ENCODE results near the gene NEUROG3. TPM values are rescaled to one million over a fixed set of nuclear protein-coding genes. Genes with fewer than 3 reads are reported as not detected.
"Not testable (repeated sequence)": the region's sequence is repeated elsewhere in the genome, so short reads cannot be mapped to it uniquely, and the experiment has no call there.

The NEUROG3 gene
- total RNA-seq, 3 donors from 2014 or later (not counting 1 experiment from before 2014, with no cell fraction given) = not detected

- WGBS (ENCODE audit: insufficient coverage) = 47% methylated on average over 2 of the region's 2 CpGs
- intact Hi-C loops (cut with micrococcal nuclease) = no loop called here
- no peaks in the 10 kb centered on the region for H3K36me3 ChIP-seq (ENCODE audit: control insufficient read depth, insufficient read depth, low read length)
- no peaks in the 10 kb centered on the region for H3K27me3 ChIP-seq (ENCODE audit: control insufficient read depth, insufficient read depth, low read length)
- H3K4me3 Mint-ChIP-seq = no peak overlapping the region
- H3K27me3 Mint-ChIP-seq (ENCODE audit: low read depth in 2 of 2) = peaks cover 8 to 27% of the 10 kb centered on the region in 2 donors
- H3K27ac ChIP-seq (ENCODE audit: low read length) = no peak overlapping the region
- H3K4me3 ChIP-seq (ENCODE audit: low read length) = no peak overlapping the region
- no peak for TF ChIP-seq CTCF (IDR thresholded peaks at IDR 0.05)
- H3K27ac Mint-ChIP-seq = no peak overlapping the region
- H3K9me3 Mint-ChIP-seq = peaks cover 0 to 6% of the 10 kb centered on the region in 2 donors
- no peaks in the 10 kb centered on the region for H3K4me1 ChIP-seq (ENCODE audit: control insufficient read depth, insufficient read depth, low read length)
- H3K36me3 Mint-ChIP-seq = no peaks in the 10 kb centered on the region
- no peaks in the 10 kb centered on the region for H3K4me1 Mint-ChIP-seq
- DNase-seq (no peak), ATAC-seq (no peak)
- H3K9me3 ChIP-seq (ENCODE audit: control insufficient read depth, insufficient read depth, low read length) = peaks cover 6% of the 10 kb centered on the region
These were observed 31.8 kb downstream of the NEUROG3 start for GRCh38 chr10:69541463-69541862.

- Histone ChIP-seq H3K4me3 (ENCODE audit: low read length) (no peak overlapping the region), H3K4me1 (ENCODE audit: control insufficient read depth, insufficient read depth, low read length) (no peaks in the 10 kb centered on the region), H3K27me3 (ENCODE audit: control insufficient read depth, insufficient read depth, low read length) (no peaks in the 10 kb centered on the region), H3K9me3 (ENCODE audit: control insufficient read depth, insufficient read depth, low read length) (peaks cover 6% of the 10 kb centered on the region), H3K36me3 (ENCODE audit: control insufficient read depth, insufficient read depth, low read length) (no peaks in the 10 kb centered on the region), H3K27ac (ENCODE audit: low read length) (no peak overlapping the region)
- DNase-seq (no peak), ATAC-seq (no peak)
- TF ChIP-seq CTCF (IDR thresholded peaks at IDR 0.05) = no peak
- H3K27me3 Mint-ChIP-seq (ENCODE audit: low read depth in 2 of 2) = peaks cover 18 to 26% of the 10 kb centered on the region in 2 donors
- WGBS (ENCODE audit: insufficient coverage) = 77% methylated on average over 3 of the region's 3 CpGs
- no peak overlapping the region for H3K4me3 Mint-ChIP-seq
- no peaks in the 10 kb centered on the region for H3K36me3 Mint-ChIP-seq
- intact Hi-C loops (cut with micrococcal nuclease) = no loop called here
- H3K4me1 Mint-ChIP-seq = no peaks in the 10 kb centered on the region
- peaks cover 0 to 6% of the 10 kb centered on the region in 2 donors for H3K9me3 Mint-ChIP-seq
- no peak overlapping the region for H3K27ac Mint-ChIP-seq
These were observed 34.8 kb downstream of the NEUROG3 start for GRCh38 chr10:69538461-69538860.

- DNase-seq = no peak
- H3K4me1 ChIP-seq (ENCODE audit: control insufficient read depth, insufficient read depth, low read length) = no peaks in the 10 kb centered on the region
- intact Hi-C loops (cut with micrococcal nuclease) = no loop called here
- ATAC-seq = no peak
- 94% methylated on average over 6 of the region's 6 CpGs for WGBS (ENCODE audit: insufficient coverage)
- no peaks in the 10 kb centered on the region for H3K36me3 ChIP-seq (ENCODE audit: control insufficient read depth, insufficient read depth, low read length)
- H3K27ac ChIP-seq (ENCODE audit: low read length) = no peak overlapping the region
- H3K4me3 ChIP-seq (ENCODE audit: low read length) = no peak overlapping the region
- H3K27ac Mint-ChIP-seq = no peak overlapping the region
- no peak for TF ChIP-seq CTCF (IDR thresholded peaks at IDR 0.05)
- H3K27me3 ChIP-seq (ENCODE audit: control insufficient read depth, insufficient read depth, low read length) = no peaks in the 10 kb centered on the region
- H3K36me3 Mint-ChIP-seq = no peaks in the 10 kb centered on the region
- H3K27me3 Mint-ChIP-seq (ENCODE audit: low read depth in 2 of 2) = peaks cover 26 to 29% of the 10 kb centered on the region in 2 donors
- no peaks in the 10 kb centered on the region for H3K4me1 Mint-ChIP-seq
- H3K4me3 Mint-ChIP-seq = no peak overlapping the region
- H3K9me3 ChIP-seq (ENCODE audit: control insufficient read depth, insufficient read depth, low read length) = peaks cover 6% of the 10 kb centered on the region
- peaks cover 0 to 6% of the 10 kb centered on the region in 2 donors for H3K9me3 Mint-ChIP-seq
These were observed 35.8 kb downstream of the NEUROG3 start for GRCh38 chr10:69537449-69537848.

GRCh38 chr10:69536521-69536920, 36.7 kb downstream of the NEUROG3 start:
- not testable (repeated sequence) for H3K36me3 Mint-ChIP-seq
- WGBS (ENCODE audit: insufficient coverage) = 92% methylated on average over 11 of the region's 11 CpGs

More at GRCh38 chr10:69536521-69536920, 36.7 kb downstream of the NEUROG3 start:
- H3K27me3 Mint-ChIP-seq (ENCODE audit: low read depth in 2 of 2) = peaks cover 29 to 35% of the 10 kb centered on the region in 2 donors
- H3K27ac ChIP-seq (ENCODE audit: low read length); H3K36me3 ChIP-seq (ENCODE audit: control insufficient read depth, insufficient read depth, low read length); ATAC-seq; H3K4me1 Mint-ChIP-seq; H3K27ac Mint-ChIP-seq; DNase-seq; H3K9me3 ChIP-seq (ENCODE audit: control insufficient read depth, insufficient read depth, low read length); H3K4me3 Mint-ChIP-seq; H3K27me3 ChIP-seq (ENCODE audit: control insufficient read depth, insufficient read depth, low read length); H3K9me3 Mint-ChIP-seq; intact Hi-C loops (cut with micrococcal nuclease); H3K4me3 ChIP-seq (ENCODE audit: low read length); H3K4me1 ChIP-seq (ENCODE audit: control insufficient read depth, insufficient read depth, low read length): not testable (repeated sequence)
